Activated CD4-positive, alpha-beta T cell treated with anti-CD3 and anti-CD28 coated beads for 24 hours (primary cell): ENCODE measurements around the gene ING5.

Source experiments
- DNase-seq, 2 donors: peaks; one replicate each; pipeline ENCODE4 v3.0.0-alpha.2; 2020; ENCODE audit warnings: low read depth in 2 of 2

The ING5 gene

GRCh38 chr2:241776336-241777169, 74.7 kb downstream of the ING5 start, which contains the start of gene GAL3ST2:
TSS of gene GAL3ST2 (plus strand) at chr2:241776822. CDS start at chr2:241776956, 134 bp downstream.
- no peak for DNase-seq

- no peak for DNase-seq
Observed at GRCh38 chr2:241777170-241777685, 75.4 kb downstream of the ING5 start.

- no peak for DNase-seq
Observed at GRCh38 chr2:241777686-241778627, 76.1 kb downstream of the ING5 start.
